Measurements from ENCODE around the gene RHEX. TPM values are rescaled to one million over a fixed set of nuclear protein-coding genes. Genes with fewer than 3 reads are reported as not detected.
"Not testable (repeated sequence)": the region's sequence is repeated elsewhere in the genome, so short reads cannot be mapped to it uniquely, and the experiment has no call there.

Gene RHEX, protein sequence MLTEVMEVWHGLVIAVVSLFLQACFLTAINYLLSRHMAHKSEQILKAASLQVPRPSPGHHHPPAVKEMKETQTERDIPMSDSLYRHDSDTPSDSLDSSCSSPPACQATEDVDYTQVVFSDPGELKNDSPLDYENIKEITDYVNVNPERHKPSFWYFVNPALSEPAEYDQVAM
- 75.1 and 88.9 TPM in 2 replicates for total RNA-seq (2022)
- percentile 99 among the genes with signal in this experiment for Bru-seq, nascent RNA
- percentile 98 among the genes with signal in this experiment for BruChase-seq, experiment 1, labeled RNA remaining after a 6-hour chase
- percentile 99 among the genes with signal in this experiment for BruChase-seq, experiment 2, labeled RNA remaining after a 2-hour chase
- long read RNA-seq, partial matches to known transcripts: 17 of 92 reads
- long read RNA-seq, other reads (novel, unspliced or antisense): 72 of 92 reads

- DNase-seq: peak; percentile 76
- Mint-ChIP-seq H3K4me3 (ENCODE audit: low read depth, unreplicated experiment) (peak within 1 kb of the TSS; percentile 94), H3K4me1 (ENCODE audit: low read depth, unreplicated experiment) (peaks cover 86% of the 10 kb centered on the region), H3K36me3 (ENCODE audit: insufficient read depth, unreplicated experiment) (peaks cover 74% of the 10 kb centered on the region), H3K27ac (ENCODE audit: unreplicated experiment) (peak within 1 kb of the TSS; percentile 99)
- intact Hi-C loops (cut with micrococcal nuclease; ENCODE audit: unreplicated experiment); H3K9me3 Mint-ChIP-seq (ENCODE audit: low read depth, unreplicated experiment); H3K27me3 Mint-ChIP-seq (ENCODE audit: unreplicated experiment): not testable (repeated sequence)
- CTCF ChIA-PET: interaction anchor here (1.2 kb wide), 1 partner anchor 13 kb away, joined by 6 read pairs; no protein-coding TSS in a partner anchor
- BruUV-seq (replicated peaks): TSS peak; percentile 54
Measured at GRCh38 chr1:206052919-206053610, at the start of gene RHEX. Gene RHEX, plus strand, starts transcription at chr1:206053173. Its CDS starts 44,656 bp downstream, at chr1:206097829.

DNA sequence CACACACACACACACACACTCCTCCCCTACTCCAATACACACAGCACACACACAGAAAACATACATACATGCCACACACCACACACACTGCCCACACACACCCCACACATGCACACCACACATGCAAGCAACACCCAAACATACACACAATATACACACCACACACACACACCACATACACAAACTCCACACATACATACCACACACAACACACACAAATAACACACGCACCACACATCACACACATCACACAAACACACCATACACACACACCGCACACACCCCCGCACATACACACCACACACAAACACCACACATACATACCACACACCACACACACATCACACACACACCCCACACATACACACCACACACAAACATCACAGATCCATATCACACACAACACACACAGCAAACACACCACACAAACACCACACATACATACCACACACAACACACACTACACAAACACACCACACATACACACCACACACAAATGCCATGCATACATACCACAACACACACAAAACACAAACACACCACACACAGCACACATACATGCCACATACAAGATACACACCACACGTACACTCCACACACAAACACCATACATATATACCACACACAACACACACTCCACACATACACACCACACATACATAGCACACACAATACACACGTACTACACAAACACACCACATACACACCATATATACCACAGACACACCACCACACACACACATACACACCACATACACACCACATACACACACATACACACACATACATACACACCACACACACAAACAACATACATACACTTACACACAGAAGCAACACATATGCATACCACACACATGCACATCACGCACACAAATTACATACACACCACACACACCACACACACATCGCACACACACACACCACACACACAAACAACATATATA, 48.8 kb upstream of the RHEX start:
- intact Hi-C loops (cut with micrococcal nuclease; ENCODE audit: unreplicated experiment): no loop called here
- TF ChIP-seq CTCF (IDR thresholded peaks at IDR 0.05; ENCODE audit: unreplicated experiment): no peak
- BruUV-seq (replicated peaks): no TSS peak
- H3K27ac Mint-ChIP-seq (ENCODE audit: unreplicated experiment): peak overlapping the region; percentile 2
- H3K36me3 Mint-ChIP-seq (ENCODE audit: insufficient read depth, unreplicated experiment): peaks cover 12% of the 10 kb centered on the region
- no peaks in the 10 kb centered on the region for H3K27me3 Mint-ChIP-seq (ENCODE audit: unreplicated experiment)
- H3K4me1 Mint-ChIP-seq (ENCODE audit: low read depth, unreplicated experiment): peaks cover 42% of the 10 kb centered on the region
- no peaks in the 10 kb centered on the region for H3K9me3 Mint-ChIP-seq (ENCODE audit: low read depth, unreplicated experiment)
- H3K4me3 Mint-ChIP-seq (ENCODE audit: low read depth, unreplicated experiment): peak overlapping the region; percentile 0
- CTCF ChIA-PET: interaction anchor here (0.9 to 1.3 kb wide), 3 partner anchors 18 to 26 kb away, joined by 3 to 4 read pairs (median 4); no protein-coding TSS in a partner anchor
- no peak for DNase-seq

DNA sequence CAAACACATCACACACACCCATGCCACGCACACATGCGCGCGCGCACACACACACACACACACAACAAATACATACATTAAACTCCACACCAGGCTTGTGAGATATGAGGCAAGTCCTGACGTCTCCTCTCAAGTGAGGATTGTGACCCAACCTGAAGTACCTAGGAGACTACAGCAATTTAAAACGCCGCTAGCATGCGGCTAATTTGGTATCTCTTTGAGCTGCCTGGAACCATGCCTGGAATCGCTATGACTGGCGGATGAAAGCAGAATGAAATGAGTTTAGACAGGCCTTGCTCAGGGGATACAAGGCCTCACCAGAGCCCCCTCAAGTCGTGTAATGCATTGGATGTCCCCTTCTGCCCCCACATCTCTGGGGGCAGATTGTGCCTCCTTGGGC, 48.1 kb upstream of the RHEX start:
- TF ChIP-seq CTCF (IDR thresholded peaks at IDR 0.05; ENCODE audit: unreplicated experiment): no peak
- Mint-ChIP-seq H3K27me3 (ENCODE audit: unreplicated experiment) (no peaks in the 10 kb centered on the region), H3K36me3 (ENCODE audit: insufficient read depth, unreplicated experiment) (peaks cover 19% of the 10 kb centered on the region), H3K4me3 (ENCODE audit: low read depth, unreplicated experiment) (no peak overlapping the region), H3K4me1 (ENCODE audit: low read depth, unreplicated experiment) (peaks cover 42% of the 10 kb centered on the region), H3K9me3 (ENCODE audit: low read depth, unreplicated experiment) (no peaks in the 10 kb centered on the region), H3K27ac (ENCODE audit: unreplicated experiment) (peak overlapping the region; percentile 2)
- intact Hi-C loops (cut with micrococcal nuclease; ENCODE audit: unreplicated experiment): no loop called here
- no TSS peak for BruUV-seq (replicated peaks)
- CTCF ChIA-PET: interaction anchor here (1.7 kb wide), 1 partner anchor 28 kb away, joined by 6 read pairs; no protein-coding TSS in a partner anchor
- DNase-seq: no peak

GRCh38 chr1:206005234-206005633, 47.7 kb upstream of the RHEX start:
- Mint-ChIP-seq H3K9me3 (ENCODE audit: low read depth, unreplicated experiment) (no peaks in the 10 kb centered on the region), H3K27ac (ENCODE audit: unreplicated experiment) (peak overlapping the region; percentile 2), H3K27me3 (ENCODE audit: unreplicated experiment) (no peaks in the 10 kb centered on the region), H3K36me3 (ENCODE audit: insufficient read depth, unreplicated experiment) (peaks cover 21% of the 10 kb centered on the region), H3K4me1 (ENCODE audit: low read depth, unreplicated experiment) (peaks cover 42% of the 10 kb centered on the region), H3K4me3 (ENCODE audit: low read depth, unreplicated experiment) (no peak overlapping the region)
- no peak for DNase-seq
- BruUV-seq (replicated peaks): no TSS peak
- intact Hi-C loops (cut with micrococcal nuclease; ENCODE audit: unreplicated experiment): no loop called here
- TF ChIP-seq CTCF (IDR thresholded peaks at IDR 0.05; ENCODE audit: unreplicated experiment): no peak
- CTCF ChIA-PET: interaction anchor here (1.7 kb wide), 1 partner anchor 28 kb away, joined by 6 read pairs; no protein-coding TSS in a partner anchor

Measured in Calu3 (cell line).